Measurements from ENCODE around the gene TTC39A.

TTC39A gene

GRCh38 chr1:51330331-51331201 lies at the start of gene TTC39A:
TTC39A (minus strand) TSS chr1:51330562; CDS start chr1:51330477, 85 bp downstream.
- no peak for DNase-seq

- no peak for DNase-seq
Measured at GRCh38 chr1:51378871-51379270, 48.5 kb upstream of the TTC39A start.

GRCh38 chr1:51373898-51374297 lies 43.5 kb upstream of the TTC39A start:
- DNase-seq = no peak

GRCh38 chr1:51372561-51372960 lies 42.2 kb upstream of the TTC39A start:
- no peak for DNase-seq

GRCh38 chr1:51369171-51369570 lies 38.8 kb upstream of the TTC39A start:
- DNase-seq = no peak

GRCh38 chr1:51365774-51366173 lies 35.4 kb upstream of the TTC39A start:
- DNase-seq = no peak

GRCh38 chr1:51359879-51360278 lies 29.5 kb upstream of the TTC39A start:
- no peak for DNase-seq

- no peak for DNase-seq
Measured at GRCh38 chr1:51355382-51355781, 25.0 kb upstream of the TTC39A start.

- DNase-seq = no peak
Measured at GRCh38 chr1:51354416-51354815, 24.1 kb upstream of the TTC39A start.

- no peak for DNase-seq
Measured at GRCh38 chr1:51351907-51352306, 21.5 kb upstream of the TTC39A start.

GRCh38 chr1:51349862-51350261 lies 19.5 kb upstream of the TTC39A start:
- no peak for DNase-seq

- DNase-seq = no peak
Measured at GRCh38 chr1:51348147-51348527, 17.8 kb upstream of the TTC39A start.

- DNase-seq = no peak
Measured at GRCh38 chr1:51347398-51348146, 17.2 kb upstream of the TTC39A start.

GRCh38 chr1:51346086-51346942 lies 16.0 kb upstream of the TTC39A start:
- DNase-seq = no peak

- no peak for DNase-seq
Measured at GRCh38 chr1:51345300-51345687, 14.9 kb upstream of the TTC39A start.

GRCh38 chr1:51344602-51345299 lies 14.4 kb upstream of the TTC39A start:
- no peak for DNase-seq

- DNase-seq = no peak
Measured at GRCh38 chr1:51344276-51344601, 13.9 kb upstream of the TTC39A start.

GRCh38 chr1:51343624-51344023 lies 13.3 kb upstream of the TTC39A start:
- DNase-seq = no peak

GRCh38 chr1:51342591-51343206 lies 12.3 kb upstream of the TTC39A start:
- DNase-seq = no peak

- DNase-seq = no peak
Measured at GRCh38 chr1:51341876-51342496, 11.6 kb upstream of the TTC39A start.

- DNase-seq = no peak
Measured at GRCh38 chr1:51340380-51340779, 10.0 kb upstream of the TTC39A start.

- no peak for DNase-seq
Measured at GRCh38 chr1:51336711-51337110, 6.3 kb upstream of the TTC39A start.

Measured in activated CD8-positive, alpha-beta memory T cell treated with anti-CD3 and anti-CD28 coated beads, Interleukin-2, amount 50 U/mL, for 4 hours (primary cell).